K562 (cell line): ENCODE data around the gene NMT1. TPM values are rescaled to one million over a fixed set of nuclear protein-coding genes. Genes with fewer than 3 reads are reported as not detected.

ENCODE experiments used
- ATF4 ChIP-seq: fragments of 450-650 bp; formaldehyde crosslinking; IDR thresholded peaks from 2 replicates; pipeline ENCODE4 v1.4.0; 2022; ENCODE audit warnings: mild to moderate bottlenecking, moderate library complexity
- CHD7 ChIP-seq: fragments of 200-600 bp; sonication (generic); IDR thresholded peaks from one replicate; pipeline ENCODE4 v1.6.1; 2012; ENCODE audit warnings: mild to moderate bottlenecking, low read depth, low read length, inconsistent platforms
- COPS2 ChIP-seq: fragments of 450-650 bp; conservative IDR thresholded peaks from 2 replicates; pipeline ENCODE4 v1.6.1; 2016; ENCODE audit warnings: mild to moderate bottlenecking, moderate library complexity
- MBD2 ChIP-seq: sonication (generic); IDR thresholded peaks from 2 replicates; pipeline ENCODE4 v1.6.1; 2016; ENCODE audit warnings: low read depth, borderline replicate concordance
- NONO ChIP-seq, 2 experiments: fragments of 200-400 bp in 1 of 2; fragments of 450-650 bp in 1 of 2; formaldehyde crosslinking in 1 of 2; IDR thresholded peaks; 2 replicates each; pipeline ENCODE4 v1.6.1; 2017; ENCODE audit warnings: low read depth in 2 of 2, mild to moderate bottlenecking in 2 of 2, moderate library complexity in 2 of 2, low read length in 1 of 2
- PHB ChIP-seq: fragments of 250-450 bp; sonication (Bioruptor Pico); IDR thresholded peaks from 2 replicates; pipeline ENCODE4 v1.5.0; 2021
- RAD51 ChIP-seq: fragments of 450-650 bp; IDR thresholded peaks from 2 replicates; pipeline ENCODE4 v1.7.1; 2016; ENCODE audit warnings: low read depth, mild to moderate bottlenecking, borderline replicate concordance
- RBFOX2 ChIP-seq: fragments of 200-400 bp; formaldehyde crosslinking; IDR thresholded peaks from 2 replicates; pipeline ENCODE4 v1.6.1; 2017; ENCODE audit warnings: low read depth, mild to moderate bottlenecking, low read length, moderate library complexity
- RFX7 ChIP-seq: fragments of 250-450 bp; sonication (Bioruptor Pico); IDR thresholded peaks from 2 replicates; pipeline ENCODE4 v1.5.1; 2021; ENCODE audit warnings: mild to moderate bottlenecking
- SMC3 ChIP-seq: conservative IDR thresholded peaks from 2 replicates; pipeline ENCODE4 v1.6.1; 2011; ENCODE audit warnings: low read depth, low read length, improper control_type of control experiment; ENCODE audit not compliant: insufficient read depth
- TEAD1 ChIP-seq, 2 experiments: fragments of 450-650 bp in 1 of 2; sonication (generic) in 1 of 2; formaldehyde crosslinking; IDR thresholded peaks; 2 replicates each; pipeline versions ENCODE4 v1.4.0 to v1.8.0; 2020 to 2022; ENCODE audit warnings: mild to moderate bottlenecking in 2 of 2, missing genetic modification reagents in 1 of 2
- TEAD2 ChIP-seq: fragments of 450-650 bp; IDR thresholded peaks from 2 replicates; pipeline ENCODE4 v1.6.1; 2016; ENCODE audit warnings: missing genetic modification characterization, control low read depth, missing compliant biosample characterization
- ZNF232 ChIP-seq: sonication (generic); formaldehyde crosslinking; IDR thresholded peaks from 2 replicates; pipeline ENCODE4 v1.8.0; 2022; ENCODE audit warnings: mild to moderate bottlenecking, missing genetic modification reagents
- ZNF3 ChIP-seq: fragments of 250-450 bp; sonication (Bioruptor Pico); IDR thresholded peaks from 2 replicates; pipeline ENCODE4 v1.5.0; 2021; ENCODE audit warnings: mild to moderate bottlenecking, moderate library complexity
- ZNF644 ChIP-seq: fragments of 200-800 bp; sonication (Bioruptor generic); IDR thresholded peaks from 2 replicates; pipeline ENCODE4 v1.6.1; 2016; ENCODE audit warnings: low read depth, missing genetic modification characterization, missing compliant biosample characterization
- ZNF707 ChIP-seq: fragments of 250-450 bp; sonication (Bioruptor Pico); conservative IDR thresholded peaks from 2 replicates; pipeline ENCODE4 v1.8.0; 2022; ENCODE audit warnings: inconsistent platforms, mild to moderate bottlenecking, moderate library complexity
- polyA plus RNA-seq, 8 experiments: library from polyadenylated mRNA; depleted of rRNA in 4 of 8; stranded (reverse) in 5 of 8; unstranded in 3 of 8; fragments of >200 nt; fragmentation: Nextera tagmentation in 2 of 8; fragmentation: Illumina TruSeq in 1 of 8; extraction: Ambion mirVana in 2 of 8; extraction: Trizol in 1 of 8; gene quantifications; 2 replicates each; pipeline versions ENCODE4 v1.2.1 to v1.2.3, GENCODE V29; 2011 to 2014; ENCODE audit warnings: inconsistent platforms in 1 of 8, missing spikeins in 1 of 8
- total RNA-seq, 7 experiments: library from RNA; depleted of rRNA in 6 of 7; stranded (reverse); fragments of >200 nt in 6 of 7; fragmentation: Illumina TruSeq in 2 of 7; extraction: Trizol in 2 of 7; gene quantifications; 2 replicates each; pipeline versions ENCODE4 v1.2.1 to v1.2.3, GENCODE V29; 2011 to 2021; ENCODE audit warnings: low replicate concordance in 1 of 7

NMT1 gene
- total and polyA plus RNA-seq, 9 of the 15 experiments (the other 6 are each of a cell fraction or from before 2014, with no cell fraction given): 86.7 to 569 (median 213) TPM

GRCh38 chr17:45051060-45051719, 9.9 kb upstream of the NMT1 start, which contains the start of gene DCAKD (continued):
- TF ChIP-seq CHD7 (no peak), ZNF3 (CRISPR knock-in tag) (no peak), RAD51 (no peak), NONO (IDR thresholded peaks at IDR 0.05; ENCODE audit: low read depth in 2 of 2, low read length in 1 of 2) (peak in 1 of 2 experiments; percentile 70; a peak in 1 of 4 replicates), RFX7 (no peak), TEAD2 (tag) (no peak), ATF4 (CRISPR knock-in tag) (no peak), SMC3 (no peak), RBFOX2 (peak; percentile 90), PHB (CRISPR knock-in tag) (no peak), ZNF644 (tag) (no peak), TEAD1 (CRISPR knock-in tag; IDR thresholded peaks at IDR 0.05) (peak in 1 of 2 experiments; percentile 71; a peak in 1 of 4 replicates), ZNF707 (CRISPR knock-in tag) (no peak), COPS2 (no peak), ZNF232 (CRISPR knock-in tag) (no peak), MBD2 (0 out of 2 replicates have a peak, but pooled peaks have one; percentile 27)
